Prostate gland (tissue), 2 donors: Measurements from ENCODE around the gene SLC24A3.

Source experiments
- CTCF ChIP-seq, 4 experiments: fragments of 200-600 bp in 2 of 4; fragments of 450-650 bp in 2 of 4; sonication (generic) in 2 of 4; IDR thresholded peaks; 1 replicate in 3 of 4; 2 replicates in 1 of 4; pipeline ENCODE4 v1.5.1; 2016 to 2019; ENCODE audit warnings: antibody characterized with exemption in 4 of 4, mild to moderate bottlenecking in 2 of 4, moderate library complexity in 2 of 4
- POLR2AphosphoS5 ChIP-seq: sonication (generic); formaldehyde crosslinking; IDR thresholded peaks from one replicate; pipeline ENCODE4 v1.6.1; 2017; ENCODE audit warnings: antibody characterized with exemption

- TF ChIP-seq CTCF (IDR thresholded peaks at IDR 0.05): no peak
- TF ChIP-seq POLR2AphosphoS5: no peak
Observed at GRCh38 chr20:19701429-19701828, 489.0 kb downstream of the SLC24A3 start.
